GM23248 (cell line): Measurements from ENCODE around the gene ZCCHC4. TPM values are rescaled to one million over a fixed set of nuclear protein-coding genes. Genes with fewer than 3 reads are reported as not detected.
"Not testable (repeated sequence)": the region's sequence is repeated elsewhere in the genome, so short reads cannot be mapped to it uniquely, and the experiment has no call there.

Experiments
- DNase-seq: peaks from one replicate; pipeline ENCODE4 v3.0.0-alpha.2; 2015
- H2AFZ ChIP-seq: fragments of 200-600 bp; sonication (generic); 2 replicates; pipeline ENCODE4 v1.6.1; 2016; ENCODE audit warnings: antibody characterized with exemption
- H3F3A ChIP-seq: fragments of 200-600 bp; sonication (generic); 2 replicates; pipeline ENCODE4 v1.6.1; 2016; ENCODE audit warnings: mild to moderate bottlenecking, antibody characterized with exemption, mixed run types; ENCODE audit not compliant: insufficient read depth
- H3K27ac ChIP-seq: fragments of 200-600 bp; sonication (generic); 2 replicates; pipeline ENCODE4 v1.5.1; 2016; ENCODE audit warnings: mild to moderate bottlenecking
- H3K27me3 ChIP-seq: fragments of 200-600 bp; sonication (generic); replicated peaks from 2 replicates; pipeline ENCODE4 v1.6.1; 2016; ENCODE audit warnings: mild to moderate bottlenecking; ENCODE audit not compliant: insufficient read depth
- H3K36me3 ChIP-seq: fragments of 200-600 bp; sonication (generic); 2 replicates; pipeline ENCODE4 v1.6.1; 2016; ENCODE audit warnings: low read depth, mild to moderate bottlenecking
- H3K4me1 ChIP-seq: fragments of 200-600 bp; sonication (generic); 2 replicates; pipeline ENCODE4 v1.6.1; 2016; ENCODE audit warnings: mild to moderate bottlenecking; ENCODE audit not compliant: insufficient read depth
- H3K4me2 ChIP-seq: fragments of 200-600 bp; sonication (generic); one replicate; pipeline ENCODE4 v1.6.1; 2016; ENCODE audit warnings: mild to moderate bottlenecking; ENCODE audit not compliant: unreplicated experiment
- H3K4me3 ChIP-seq: fragments of 200-600 bp; sonication (generic); 2 replicates; pipeline ENCODE4 v1.5.1; 2016; ENCODE audit warnings: mild to moderate bottlenecking
- H3K79me2 ChIP-seq: fragments of 200-600 bp; sonication (generic); 2 replicates; pipeline ENCODE4 v1.6.1; 2016; ENCODE audit warnings: mild to moderate bottlenecking; ENCODE audit not compliant: insufficient read depth
- H3K9ac ChIP-seq: fragments of 200-600 bp; sonication (generic); 2 replicates; pipeline ENCODE4 v1.6.1; 2016; ENCODE audit warnings: mild to moderate bottlenecking
- H3K9me2 ChIP-seq: fragments of 200-600 bp; sonication (generic); 2 replicates; pipeline ENCODE4 v1.6.1; 2016; ENCODE audit warnings: mixed run types, mild to moderate bottlenecking, moderate library complexity; ENCODE audit not compliant: insufficient read depth
- H3K9me3 ChIP-seq: fragments of 200-600 bp; sonication (generic); one replicate; pipeline ENCODE4 v1.6.1; 2017; ENCODE audit warnings: low read depth
- H4K20me1 ChIP-seq: fragments of 200-600 bp; sonication (generic); 2 replicates; pipeline ENCODE4 v1.6.0; 2016; ENCODE audit not compliant: insufficient read depth
- EZH2 ChIP-seq: fragments of 200-600 bp; sonication (generic); IDR thresholded peaks from 2 replicates; pipeline ENCODE4 v1.6.1; 2018; ENCODE audit warnings: antibody characterized with exemption, mild to moderate bottlenecking; ENCODE audit not compliant: insufficient read depth, poor library complexity, severe bottlenecking
- EZH2phosphoT487 ChIP-seq: fragments of 200-600 bp; sonication (generic); IDR thresholded peaks from 2 replicates; pipeline ENCODE4 v1.6.1; 2018; ENCODE audit warnings: antibody characterized with exemption, moderate library complexity, mild to moderate bottlenecking, low read depth; ENCODE audit not compliant: insufficient read depth
- WGBS, 2 experiments: methylation state at CpG; one replicate each; pipeline ENCODE4 v1.1.6; 2015 to 2017; ENCODE audit warnings: low lambda C conversion rate in 2 of 2, low coverage in 1 of 2; ENCODE audit errors: missing lambda C conversion rate in 2 of 2; 5-methylcytosine and 5-hydroxymethylcytosine counted together
- in situ Hi-C: fragments of 300-500 bp; cut with MboI; formaldehyde crosslinking; loops from 2 replicates; pipeline ENCODE4 v1.15.0; 2020
- polyA plus RNA-seq: library from polyadenylated mRNA; unstranded; fragments of >200 nt; fragmentation: Nextera tagmentation; extraction: Ambion mirVana; gene quantifications from 2 replicates; pipeline ENCODE4 v1.2.1, GENCODE V29; 2016
- total RNA-seq: library from RNA; depleted of rRNA; stranded (reverse); fragments of >200 nt; shearing (Covaris generic); gene quantifications from 2 replicates; pipeline ENCODE4 v1.2.3, GENCODE V29; 2014

The ZCCHC4 gene
- total and polyA plus RNA-seq, 2 experiments from 2014 or later: 9.5 to 13.2 TPM

DNA sequence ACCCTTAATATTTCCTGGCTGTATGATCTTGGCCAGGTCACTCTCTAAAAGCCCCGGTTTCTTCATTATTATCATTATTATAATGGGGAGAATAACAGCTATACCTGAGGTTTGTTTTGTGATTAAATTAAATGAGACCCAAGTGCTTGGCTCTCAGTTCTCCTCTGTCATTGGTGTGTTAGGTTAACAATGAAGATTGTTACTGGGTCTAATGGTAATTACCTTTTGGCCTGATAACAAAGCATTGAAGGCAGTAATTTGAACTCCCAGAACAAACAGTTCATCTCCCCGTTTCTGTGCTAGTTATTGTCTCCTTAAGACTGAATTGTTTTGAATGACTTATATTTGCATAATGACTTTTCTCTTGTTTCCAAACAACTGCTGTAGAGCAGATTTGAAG lies 57.7 kb downstream of the ZCCHC4 start:
- Histone ChIP-seq H2AFZ (no peak overlapping the region), H3K9me2 (no peaks in the 10 kb centered on the region), H3F3A (0 out of 2 replicates have a peak, but pooled peaks cover 3% of the 10 kb centered on the region), H3K9me3 (no peaks in the 10 kb centered on the region), H3K27me3 (no peaks in the 10 kb centered on the region), H3K36me3 (no peaks in the 10 kb centered on the region), H3K4me1 (no peaks in the 10 kb centered on the region), H3K79me2 (no peaks in the 10 kb centered on the region), H4K20me1 (no peaks in the 10 kb centered on the region), H3K9ac (no peak overlapping the region), H3K4me3 (no peak overlapping the region), H3K4me2 (no peak overlapping the region), H3K27ac (no peak overlapping the region)
- WGBS, 2 experiments: 90 to 98% methylated on average over 2 of the region's 2 CpGs
- in situ Hi-C loops: loop anchor here (25.0 kb wide), 2 partner anchors 183 to 358 kb away; no protein-coding TSS in a partner anchor
- TF ChIP-seq EZH2phosphoT487: no peak
- no peak for TF ChIP-seq EZH2
- DNase-seq: no peak

DNA sequence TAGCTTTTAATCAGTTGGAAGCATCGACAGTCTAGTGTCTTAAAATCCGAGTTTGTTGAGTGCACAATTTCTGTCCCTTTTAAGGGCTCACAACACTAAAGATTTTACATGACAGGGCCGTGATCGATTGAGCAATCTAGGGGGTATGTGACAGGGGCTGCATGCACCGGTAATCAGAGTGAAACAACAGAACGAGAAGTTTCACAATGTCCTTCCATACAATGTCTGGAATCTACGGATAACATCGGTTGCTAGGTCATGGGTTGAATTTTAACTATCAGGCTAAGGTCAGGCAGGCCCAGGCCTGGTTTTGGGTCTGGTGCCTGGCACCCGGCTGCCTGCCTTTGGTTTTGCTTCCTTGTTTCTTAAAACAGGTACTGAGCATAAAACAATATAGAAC lies 60.0 kb downstream of the ZCCHC4 start:
- not testable (repeated sequence) for H3K9ac ChIP-seq, H3K9me2 ChIP-seq, H3K27me3 ChIP-seq, H3K27ac ChIP-seq, H3K4me2 ChIP-seq, H3K36me3 ChIP-seq, H3K4me1 ChIP-seq, H3K79me2 ChIP-seq, H4K20me1 ChIP-seq, DNase-seq, H3K4me3 ChIP-seq, H3K9me3 ChIP-seq, H2AFZ ChIP-seq
- 92% methylated on average over 9 of the region's 9 CpGs for WGBS, 2 experiments
- H3F3A ChIP-seq: 0 out of 2 replicates have a peak, but pooled peaks cover 11% of the 10 kb centered on the region
- in situ Hi-C loops: loop anchor here (25.0 kb wide), 2 partner anchors 185 to 360 kb away; no protein-coding TSS in a partner anchor

GRCh38 chr4:25376754-25377571 lies 64.4 kb downstream of the ZCCHC4 start, which contains the start of gene ANAPC4:
Gene ANAPC4 (plus strand): TSS chr4:25377263. CDS start chr4:25377428, 165 bp downstream.
- Histone ChIP-seq H3K27ac (no peak within 1 kb of the TSS), H3K9ac (peak within 1 kb of the TSS; percentile 85), H3K79me2 (peaks cover 34% of the 10 kb centered on the region), H3F3A (0 out of 2 replicates have a peak, but pooled peaks cover 11% of the 10 kb centered on the region), H3K4me2 (peak within 1 kb of the TSS; percentile 94), H3K4me1 (peaks cover 7% of the 10 kb centered on the region; the same call in 1 of the 2 replicates), H3K9me3 (no peaks in the 10 kb centered on the region), H2AFZ (peak within 1 kb of the TSS; percentile 91), H3K9me2 (no peaks in the 10 kb centered on the region), H3K36me3 (0 out of 2 replicates have a peak, but pooled peaks cover 3% of the 10 kb centered on the region), H4K20me1 (no peaks in the 10 kb centered on the region), H3K4me3 (peak within 1 kb of the TSS; percentile 82), H3K27me3 (no peaks in the 10 kb centered on the region)
- in situ Hi-C loops: no loop called here
- WGBS, 2 experiments: 2 to 4% methylated on average over 37 to 72 of the region's 74 CpGs
- DNase-seq: peak; percentile 95
- no peak for TF ChIP-seq EZH2
- TF ChIP-seq EZH2phosphoT487: no peak

GRCh38 chr4:25377572-25378436 lies 65.2 kb downstream of the ZCCHC4 start:
- TF ChIP-seq EZH2phosphoT487 (no peak), EZH2 (no peak)
- peak; percentile 33 for DNase-seq
- Histone ChIP-seq H3K9me2 (no peaks in the 10 kb centered on the region), H3K9me3 (no peaks in the 10 kb centered on the region), H2AFZ (peak overlapping the region; percentile 91), H4K20me1 (no peaks in the 10 kb centered on the region), H3K4me3 (peak overlapping the region; percentile 82), H3K4me2 (peak overlapping the region; percentile 94), H3K27ac (no peak overlapping the region), H3K9ac (peak overlapping the region; percentile 85), H3K27me3 (no peaks in the 10 kb centered on the region), H3K36me3 (0 out of 2 replicates have a peak, but pooled peaks cover 3% of the 10 kb centered on the region), H3K79me2 (peaks cover 34% of the 10 kb centered on the region), H3K4me1 (peaks cover 7% of the 10 kb centered on the region; the same call in 1 of the 2 replicates), H3F3A (0 out of 2 replicates have a peak, but pooled peaks cover 11% of the 10 kb centered on the region)
- in situ Hi-C loops: no loop called here
- WGBS, 2 experiments: 14% methylated on average over 18 of the region's 18 CpGs
